Measurements from ENCODE around the gene FRS3.

DNA sequence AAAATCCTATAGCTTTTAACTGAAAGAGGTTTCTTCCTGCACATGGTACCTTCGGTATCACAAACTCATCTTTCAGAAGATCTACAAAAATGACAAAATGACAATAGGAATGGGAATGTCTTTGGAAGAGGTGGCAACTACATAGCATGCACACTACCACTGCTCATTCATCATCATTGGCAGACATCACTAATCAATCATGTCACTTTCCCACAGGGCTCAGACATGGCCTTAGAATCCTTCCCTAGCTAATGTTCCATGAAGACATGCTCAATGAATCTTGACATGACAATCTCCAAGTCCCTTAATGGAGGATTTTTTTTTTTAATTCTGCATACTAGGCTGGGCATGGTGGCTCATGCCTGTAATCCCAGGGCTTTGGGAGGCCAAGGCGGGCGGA lies 29.3 kb downstream of the FRS3 start:
- no peak for TF ChIP-seq CTCF (IDR thresholded peaks at IDR 0.05; ENCODE audit: insufficient read depth, low read length, poor library complexity, severe bottlenecking)
- no peak for TF ChIP-seq EZH2phosphoT487 (conservative IDR thresholded peaks at IDR 0.05; ENCODE audit: low read length)
